Adrenal gland (tissue), 12 donors: ENCODE measurements around the gene NFKBIE. TPM values are rescaled to one million over a fixed set of nuclear protein-coding genes. Genes with fewer than 3 reads are reported as not detected.

Experiments
- DNase-seq, 7 donors: peaks; one replicate each; pipeline ENCODE4 v3.0.0-alpha.2; 2019 to 2020
- H3K27ac ChIP-seq, 5 donors: fragments of 200-600 bp; sonication (generic) in 4 of 5; 1 replicate in 3 of 5; 2 replicates in 2 of 5; pipeline versions ENCODE4 v1.5.1 to v1.8.0; 2016 to 2020; ENCODE audit warnings: mild to moderate bottlenecking in 1 of 5
- H3K27me3 ChIP-seq: fragments of 200-600 bp; 2 replicates; pipeline ENCODE4 v1.8.0; 2021
- H3K36me3 ChIP-seq, 2 donors: fragments of 200-600 bp; replicated peaks in 1 of 2; 1 replicate in 1 of 2; 2 replicates in 1 of 2; pipeline versions ENCODE4 v1.5.1 to v1.8.0; 2018 to 2022
- H3K4me1 ChIP-seq, 2 donors: fragments of 200-600 bp; replicated peaks in 1 of 2; 1 replicate in 1 of 2; 2 replicates in 1 of 2; pipeline versions ENCODE4 v1.5.1 to v1.8.0; 2018 to 2021
- H3K4me3 ChIP-seq, 4 donors: fragments of 200-600 bp; sonication (generic) in 3 of 4; one replicate each; pipeline ENCODE4 v1.5.1; 2016 to 2018
- H3K9me3 ChIP-seq, 3 donors: fragments of 200-600 bp; sonication (generic) in 1 of 3; replicated peaks in 1 of 3; 1 replicate in 2 of 3; 2 replicates in 1 of 3; pipeline versions ENCODE4 v1.5.1 to v1.8.0; 2016 to 2021
- POLR2A ChIP-seq, 2 donors: fragments of 450-650 bp; IDR thresholded peaks; one replicate each; pipeline ENCODE4 v1.6.1; 2017; ENCODE audit warnings: antibody characterized with exemption in 2 of 2, mild to moderate bottlenecking in 2 of 2, moderate library complexity in 1 of 2
- WGBS, 4 donors: extraction: QIAGEN DNeasy Blood & Tissue Kit in 2 of 4; methylation state at CpG; one replicate each; pipeline versions ENCODE4 v1.1.5 to v1.1.7; 2013 to 2017; 5-methylcytosine and 5-hydroxymethylcytosine counted together
- intact Hi-C, 2 donors: fragments of 100-400 bp; cut with DNase I; formaldehyde crosslinking; loops; one replicate each; pipeline versions ENCODE4 v1.14.1 to v1.15.0; 2022 to 2023
- polyA plus RNA-seq, 3 donors: library from polyadenylated mRNA; stranded (reverse); fragments of 200-250 nt in 2 of 3; fragments of 350-450 nt in 1 of 3; fragmentation: Illumina TruSeq in 1 of 3; extraction: RNeasy Lipid Tissue Mini Kit (QIAGEN cat#74804) in 1 of 3; gene quantifications; one replicate each; pipeline ENCODE4 v1.2.3, GENCODE V29; 2013 to 2014
- total RNA-seq, 9 donors: library from RNA; depleted of rRNA in 4 of 9; stranded (reverse); fragments of >200 nt in 4 of 9; fragments of 120-200 nt in 1 of 9; fragmentation: NEBNext Ultra II Directional in 1 of 9; extraction: Animal tissue kit (Norgen Biotek cat#: 25700) in 1 of 9; gene quantifications; one replicate each; pipeline versions ENCODE4 v1.1.0 to v1.2.4, GENCODE V29; 2013 to 2023
- TF ChIP-seq, protein P1 (sequence below), 6 experiments: fragments of 450-650 bp in 4 of 6; fragments of 200-600 bp in 2 of 6; sonication (generic) in 1 of 6; IDR thresholded peaks; 1 replicate in 5 of 6; 2 replicates in 1 of 6; pipeline versions ENCODE4 v1.5.1 to v1.8.0; 2016 to 2021; ENCODE audit warnings: antibody characterized with exemption in 6 of 6, mild to moderate bottlenecking in 2 of 6, moderate library complexity in 1 of 6
- donor health status: healthy with polysubstance abuse.
- donor health status: Bipolar disorder and iron deficiency.
- donor health status: DM: yes; HTN: yes; CAD: no.
- donor health status: DM: no; HTN: no; CAD: no.
- donor health status: DM: no; HTN: no; CAD: no.
- donor health status: DM: yes; HTN: yes; CAD: no.

NFKBIE gene
- total and polyA plus RNA-seq, 12 donors = 4.8 to 31.2 (median 10.4) TPM

- DNase-seq = no peak
- Histone ChIP-seq H3K27me3 (no peaks in the 10 kb centered on the region), H3K27ac (no peak overlapping the region), H3K4me1 (peaks cover 4 to 7% of the 10 kb centered on the region in 2 donors), H3K4me3 (no peak overlapping the region), H3K9me3 (no peaks in the 10 kb centered on the region), H3K36me3 (peaks cover 0 to 90% of the 10 kb centered on the region in 2 donors)
- intact Hi-C loops = no loop called here
- WGBS, 4 donors = 86 to 96% (median 93%) methylated on average over 7 to 10 of the region's 10 CpGs
- no peak for TF ChIP-seq POLR2A (IDR thresholded peaks at IDR 0.05)
- TF ChIP-seq, protein P1, sequence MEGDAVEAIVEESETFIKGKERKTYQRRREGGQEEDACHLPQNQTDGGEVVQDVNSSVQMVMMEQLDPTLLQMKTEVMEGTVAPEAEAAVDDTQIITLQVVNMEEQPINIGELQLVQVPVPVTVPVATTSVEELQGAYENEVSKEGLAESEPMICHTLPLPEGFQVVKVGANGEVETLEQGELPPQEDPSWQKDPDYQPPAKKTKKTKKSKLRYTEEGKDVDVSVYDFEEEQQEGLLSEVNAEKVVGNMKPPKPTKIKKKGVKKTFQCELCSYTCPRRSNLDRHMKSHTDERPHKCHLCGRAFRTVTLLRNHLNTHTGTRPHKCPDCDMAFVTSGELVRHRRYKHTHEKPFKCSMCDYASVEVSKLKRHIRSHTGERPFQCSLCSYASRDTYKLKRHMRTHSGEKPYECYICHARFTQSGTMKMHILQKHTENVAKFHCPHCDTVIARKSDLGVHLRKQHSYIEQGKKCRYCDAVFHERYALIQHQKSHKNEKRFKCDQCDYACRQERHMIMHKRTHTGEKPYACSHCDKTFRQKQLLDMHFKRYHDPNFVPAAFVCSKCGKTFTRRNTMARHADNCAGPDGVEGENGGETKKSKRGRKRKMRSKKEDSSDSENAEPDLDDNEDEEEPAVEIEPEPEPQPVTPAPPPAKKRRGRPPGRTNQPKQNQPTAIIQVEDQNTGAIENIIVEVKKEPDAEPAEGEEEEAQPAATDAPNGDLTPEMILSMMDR (IDR thresholded peaks at IDR 0.05) = no peak
Measured at GRCh38 chr6:44307217-44307616, 41.9 kb upstream of the NFKBIE start.

GRCh38 chr6:44306710-44307109, 41.4 kb upstream of the NFKBIE start:
- intact Hi-C loops = no loop called here
- Histone ChIP-seq H3K4me1 (peaks cover 0 to 5% of the 10 kb centered on the region in 2 donors), H3K27ac (no peak overlapping the region), H3K9me3 (no peaks in the 10 kb centered on the region), H3K36me3 (peaks cover 0 to 95% of the 10 kb centered on the region in 2 donors), H3K27me3 (no peaks in the 10 kb centered on the region), H3K4me3 (no peak overlapping the region)
- TF ChIP-seq, protein P1 (IDR thresholded peaks at IDR 0.05) = no peak
- TF ChIP-seq POLR2A (IDR thresholded peaks at IDR 0.05) = no peak
- no peak for DNase-seq
- WGBS, 4 donors = 83 to 92% (median 90%) methylated on average over 7 to 8 of the region's 8 CpGs

DNA sequence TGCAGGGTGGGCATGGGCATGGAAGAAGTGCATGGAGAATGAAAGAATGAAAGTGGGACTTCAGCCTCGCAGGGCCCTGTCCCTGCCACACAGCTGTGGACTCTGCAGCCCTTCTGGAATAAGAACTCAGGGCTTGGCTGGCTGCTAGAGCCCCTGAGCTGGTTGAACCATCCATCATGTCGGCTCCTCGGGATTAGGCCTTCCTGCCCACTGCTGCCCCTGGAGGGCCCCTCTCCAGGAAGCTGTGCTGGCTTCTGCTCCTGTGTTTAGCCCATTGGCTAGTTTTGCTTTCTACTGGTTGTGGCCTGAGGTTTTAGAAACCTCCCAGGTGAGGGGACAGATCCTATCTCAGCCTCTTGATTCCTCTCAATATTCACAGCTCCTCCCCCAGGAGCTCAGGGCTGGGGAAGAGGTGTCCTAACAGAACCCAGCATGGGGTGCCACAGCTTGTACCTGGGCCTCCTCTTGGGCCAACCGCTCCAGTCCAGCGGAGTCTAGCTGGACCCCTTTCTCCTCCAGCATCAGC, 39.9 kb upstream of the NFKBIE start:
- DNase-seq = no peak
- Histone ChIP-seq H3K4me1 (peaks cover 0 to 5% of the 10 kb centered on the region in 2 donors), H3K27ac (no peak overlapping the region), H3K9me3 (no peaks in the 10 kb centered on the region), H3K27me3 (no peaks in the 10 kb centered on the region), H3K4me3 (no peak overlapping the region), H3K36me3 (peaks cover 0 to 82% of the 10 kb centered on the region in 2 donors)
- intact Hi-C loops = no loop called here
- TF ChIP-seq, protein P1 (IDR thresholded peaks at IDR 0.05) = no peak
- TF ChIP-seq POLR2A (IDR thresholded peaks at IDR 0.05) = no peak
- WGBS, 4 donors = 84 to 89% (median 86%) methylated on average over 5 of the region's 5 CpGs

- peak in 4 of 7 donors; percentile 34 to 46 (median 38) for DNase-seq
- Histone ChIP-seq H3K27ac (no peak overlapping the region), H3K9me3 (no peaks in the 10 kb centered on the region), H3K4me1 (peaks cover 0 to 5% of the 10 kb centered on the region in 2 donors), H3K4me3 (no peak overlapping the region), H3K36me3 (peaks cover 0 to 75% of the 10 kb centered on the region in 2 donors), H3K27me3 (no peaks in the 10 kb centered on the region)
- TF ChIP-seq, protein P1 (IDR thresholded peaks at IDR 0.05) = peak; percentile 51 to 74 (median 63)
- no peak for TF ChIP-seq POLR2A (IDR thresholded peaks at IDR 0.05)
- 82 to 85% (median 83%) methylated on average over 12 to 25 of the region's 25 CpGs for WGBS, 4 donors
- intact Hi-C loops = no loop called here
Measured at GRCh38 chr6:44304282-44305199, 39.2 kb upstream of the NFKBIE start.
